ENCODE measurements around the gene C10orf71. TPM values are rescaled to one million over a fixed set of nuclear protein-coding genes. Genes with fewer than 3 reads are reported as not detected.

C10orf71 gene
- 4.5 and 6.6 TPM in 2 replicates for total RNA-seq (2014; rRNA removed; shearing (Covaris generic))

DNA sequence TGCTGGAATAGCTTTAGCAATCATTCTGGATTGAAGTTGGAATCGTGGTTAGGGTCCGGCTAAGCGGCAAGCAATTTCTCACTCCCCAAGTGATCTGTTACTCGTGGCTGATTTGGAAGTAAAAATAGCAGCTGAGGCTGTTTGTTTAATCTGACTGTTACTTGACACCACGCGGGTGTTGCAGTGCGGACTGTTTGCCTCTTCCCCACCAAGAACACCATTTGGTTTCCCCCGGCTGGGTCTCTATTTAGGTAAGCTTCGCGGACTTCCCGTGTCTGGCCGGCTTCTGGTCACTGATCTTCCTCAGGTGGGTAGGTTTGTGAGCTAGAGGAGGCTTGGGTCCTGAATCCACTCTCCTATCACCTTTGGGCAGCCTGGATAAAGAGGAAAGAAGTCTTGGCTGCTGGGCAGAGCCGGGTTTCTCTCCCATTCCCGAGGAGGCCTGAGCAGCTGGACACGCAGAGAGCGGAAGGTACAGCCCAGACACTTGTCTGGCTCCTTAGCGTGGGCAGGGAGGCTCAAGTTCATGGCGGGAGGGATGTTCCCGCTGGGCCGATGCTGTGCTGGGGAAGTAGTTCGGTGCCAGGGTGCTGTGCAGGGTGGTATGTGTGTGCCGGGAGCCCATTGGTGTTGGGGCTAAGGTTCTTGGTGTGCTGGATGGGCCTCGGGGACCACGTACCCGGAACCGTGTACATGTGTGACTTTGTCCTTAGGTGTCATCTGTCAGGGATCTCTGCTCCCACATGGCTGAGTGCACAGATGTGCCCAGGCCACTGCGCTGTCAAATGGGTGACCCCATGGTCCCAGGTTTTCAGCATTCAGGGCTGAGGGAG, at the start of gene C10orf71:
TSS of gene C10orf71 (plus strand) at position 188 of the 833 bp plus-strand sequence. CDS start 23,376 bp downstream, outside the sequence.
- Histone ChIP-seq H3K4me3 (peak within 1 kb of the TSS; percentile 75), H3K4me1 (peaks cover 30% of the 10 kb centered on the region), H3K36me3 (peaks cover 3% of the 10 kb centered on the region; the same call in 1 of the 2 replicates), H3K27ac (peak within 1 kb of the TSS; percentile 92), H3K9me3 (replicated peaks) (no peaks in the 10 kb centered on the region), H3K27me3 (no peaks in the 10 kb centered on the region)
- peak; percentile 67 to 82 for DNase-seq

- no peak for DNase-seq
- Histone ChIP-seq H3K4me3 (no peak overlapping the region), H3K4me1 (no peaks in the 10 kb centered on the region), H3K9me3 (replicated peaks) (no peaks in the 10 kb centered on the region), H3K36me3 (no peaks in the 10 kb centered on the region), H3K27ac (no peak overlapping the region), H3K27me3 (no peaks in the 10 kb centered on the region)
Measured at GRCh38 chr10:49252313-49253034, 46.5 kb upstream of the C10orf71 start.

DNA sequence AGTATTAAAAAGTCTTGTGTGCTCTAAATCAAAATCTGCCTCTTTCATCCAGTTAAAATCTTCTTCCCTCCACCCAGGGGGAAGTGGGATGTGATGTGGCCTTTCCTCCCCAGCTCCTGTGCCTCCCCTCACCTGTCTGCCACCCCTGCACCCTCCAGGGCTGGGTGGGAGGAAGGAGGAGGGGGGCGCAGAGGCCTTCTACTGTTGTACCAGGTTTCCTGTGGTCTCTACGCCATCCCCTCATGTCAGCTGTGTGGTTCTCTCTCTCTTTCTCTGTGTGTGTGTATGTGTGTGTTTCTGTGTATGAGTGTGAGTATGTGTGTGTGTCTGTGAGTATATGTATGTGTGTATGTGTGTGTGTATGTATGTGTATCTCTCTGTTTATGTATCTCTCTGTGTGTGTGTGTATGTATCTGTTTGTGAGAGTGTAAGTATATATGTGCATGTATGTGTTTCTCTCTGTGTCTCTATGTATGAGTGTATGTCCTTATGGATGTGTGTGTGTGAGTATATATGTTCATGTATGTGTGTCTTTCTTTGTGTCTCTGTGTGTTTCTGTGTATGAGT, 45.5 kb upstream of the C10orf71 start:
- DNase-seq = no peak
- Histone ChIP-seq H3K27ac (no peak overlapping the region), H3K4me1 (no peaks in the 10 kb centered on the region), H3K9me3 (replicated peaks) (no peaks in the 10 kb centered on the region), H3K36me3 (no peaks in the 10 kb centered on the region), H3K4me3 (no peak overlapping the region), H3K27me3 (no peaks in the 10 kb centered on the region)

- Histone ChIP-seq H3K9me3 (replicated peaks) (no peaks in the 10 kb centered on the region), H3K4me3 (no peak overlapping the region), H3K27ac (no peak overlapping the region), H3K36me3 (no peaks in the 10 kb centered on the region), H3K27me3 (no peaks in the 10 kb centered on the region), H3K4me1 (no peaks in the 10 kb centered on the region)
- DNase-seq = no peak
Measured at GRCh38 chr10:49254150-49254549, 44.8 kb upstream of the C10orf71 start.

GRCh38 chr10:49254556-49255318, 44.2 kb upstream of the C10orf71 start:
- H3K36me3 ChIP-seq = no peaks in the 10 kb centered on the region
- H3K9me3 ChIP-seq (replicated peaks) = no peaks in the 10 kb centered on the region
- no peak overlapping the region for H3K27ac ChIP-seq
- H3K4me1 ChIP-seq = no peaks in the 10 kb centered on the region
- H3K27me3 ChIP-seq = no peaks in the 10 kb centered on the region
- H3K4me3 ChIP-seq = no peak overlapping the region
- DNase-seq = peak in 1 of 2 experiments; percentile 19

- no peaks in the 10 kb centered on the region for H3K9me3 ChIP-seq (replicated peaks)
- H3K4me1 ChIP-seq = no peaks in the 10 kb centered on the region
- H3K27me3 ChIP-seq = no peaks in the 10 kb centered on the region
- no peak overlapping the region for H3K27ac ChIP-seq
- H3K4me3 ChIP-seq = no peak overlapping the region
- no peak for DNase-seq
- no peaks in the 10 kb centered on the region for H3K36me3 ChIP-seq
Measured at GRCh38 chr10:49255883-49256282, 43.1 kb upstream of the C10orf71 start.

DNA sequence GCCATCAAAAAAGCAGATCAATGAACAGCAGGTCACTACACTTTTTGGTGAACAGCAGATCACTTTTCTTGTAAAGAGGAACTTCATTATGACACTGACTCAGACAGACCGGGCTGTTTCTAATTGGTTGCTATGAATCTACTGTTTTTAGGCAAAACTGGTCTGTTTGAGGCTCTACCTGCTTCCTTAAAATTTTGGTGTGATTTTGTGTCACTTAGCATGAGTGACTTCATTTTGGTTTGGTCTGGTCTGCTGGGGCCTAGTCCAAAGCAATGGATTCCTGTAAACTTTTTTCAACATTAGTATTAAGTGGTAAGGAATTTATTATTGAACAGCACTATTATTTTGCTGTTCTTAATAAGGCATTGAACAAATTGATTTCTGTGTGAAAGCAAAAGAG, 41.8 kb upstream of the C10orf71 start:
- H3K4me3 ChIP-seq = no peak overlapping the region
- H3K9me3 ChIP-seq (replicated peaks) = no peaks in the 10 kb centered on the region
- no peak overlapping the region for H3K27ac ChIP-seq
- no peaks in the 10 kb centered on the region for H3K27me3 ChIP-seq
- no peaks in the 10 kb centered on the region for H3K4me1 ChIP-seq
- H3K36me3 ChIP-seq = no peaks in the 10 kb centered on the region
- no peak for DNase-seq

GRCh38 chr10:49257626-49258349, 41.2 kb upstream of the C10orf71 start:
- no peak overlapping the region for H3K4me3 ChIP-seq
- no peaks in the 10 kb centered on the region for H3K9me3 ChIP-seq (replicated peaks)
- H3K4me1 ChIP-seq = no peaks in the 10 kb centered on the region
- no peak for DNase-seq
- H3K36me3 ChIP-seq = no peaks in the 10 kb centered on the region
- no peaks in the 10 kb centered on the region for H3K27me3 ChIP-seq
- no peak overlapping the region for H3K27ac ChIP-seq

DNA sequence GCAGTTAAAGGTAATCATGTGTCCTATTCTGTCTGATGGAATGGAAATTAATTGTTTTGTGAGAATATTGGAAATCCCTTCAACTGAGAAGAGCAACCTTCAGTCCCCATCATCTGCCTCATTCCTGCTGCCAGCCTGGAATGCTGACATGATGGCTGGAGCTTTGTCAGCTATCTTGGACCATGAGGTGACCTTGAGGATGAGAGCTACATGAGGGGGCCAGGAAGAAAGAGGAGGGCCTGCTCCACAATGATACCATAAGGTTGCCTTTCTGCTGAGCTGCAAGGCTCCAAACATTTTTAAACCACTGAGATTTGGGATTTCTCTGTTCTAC, 40.7 kb upstream of the C10orf71 start:
- H3K4me1 ChIP-seq = no peaks in the 10 kb centered on the region
- no peaks in the 10 kb centered on the region for H3K9me3 ChIP-seq (replicated peaks)
- H3K4me3 ChIP-seq = no peak overlapping the region
- no peak overlapping the region for H3K27ac ChIP-seq
- DNase-seq = no peak
- H3K36me3 ChIP-seq = no peaks in the 10 kb centered on the region
- no peaks in the 10 kb centered on the region for H3K27me3 ChIP-seq

GRCh38 chr10:49260644-49261296, 38.2 kb upstream of the C10orf71 start:
- H3K4me1 ChIP-seq = no peaks in the 10 kb centered on the region
- no peak overlapping the region for H3K4me3 ChIP-seq
- no peaks in the 10 kb centered on the region for H3K27me3 ChIP-seq
- H3K36me3 ChIP-seq = no peaks in the 10 kb centered on the region
- no peak overlapping the region for H3K27ac ChIP-seq
- no peaks in the 10 kb centered on the region; the same call in 1 of the 2 replicates for H3K9me3 ChIP-seq (replicated peaks)
- DNase-seq = no peak

DNA sequence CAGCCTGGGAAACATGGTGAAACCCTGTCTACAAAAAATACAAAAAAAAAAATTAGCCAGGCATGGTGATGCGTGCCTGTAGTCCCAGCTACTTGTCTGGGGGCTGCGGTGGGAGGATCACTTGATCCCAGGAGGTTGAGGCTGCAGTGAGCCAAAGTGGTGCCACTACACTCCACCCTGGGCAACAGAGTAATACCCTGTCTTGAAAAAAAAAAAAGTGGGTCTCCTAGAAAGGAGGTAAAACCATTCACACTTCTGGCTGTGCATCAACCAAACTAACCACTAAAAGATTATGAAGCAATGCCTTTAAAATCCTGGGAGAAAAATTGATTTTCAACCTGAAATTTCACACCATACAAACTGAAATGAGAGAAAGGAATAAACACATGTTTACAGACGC, 35.4 kb upstream of the C10orf71 start:
- DNase-seq = no peak
- H3K9me3 ChIP-seq (replicated peaks) = no peaks in the 10 kb centered on the region; the same call in 1 of the 2 replicates
- H3K36me3 ChIP-seq = no peaks in the 10 kb centered on the region
- H3K27ac ChIP-seq = no peak overlapping the region
- H3K4me3 ChIP-seq = no peak overlapping the region
- H3K27me3 ChIP-seq = no peaks in the 10 kb centered on the region
- no peaks in the 10 kb centered on the region for H3K4me1 ChIP-seq

- Histone ChIP-seq H3K4me1 (no peaks in the 10 kb centered on the region), H3K36me3 (no peaks in the 10 kb centered on the region), H3K9me3 (replicated peaks) (no peaks in the 10 kb centered on the region; the same call in 1 of the 2 replicates), H3K27ac (no peak overlapping the region), H3K4me3 (no peak overlapping the region), H3K27me3 (no peaks in the 10 kb centered on the region)
- DNase-seq = no peak
Measured at GRCh38 chr10:49264177-49264677, 34.7 kb upstream of the C10orf71 start.

DNA sequence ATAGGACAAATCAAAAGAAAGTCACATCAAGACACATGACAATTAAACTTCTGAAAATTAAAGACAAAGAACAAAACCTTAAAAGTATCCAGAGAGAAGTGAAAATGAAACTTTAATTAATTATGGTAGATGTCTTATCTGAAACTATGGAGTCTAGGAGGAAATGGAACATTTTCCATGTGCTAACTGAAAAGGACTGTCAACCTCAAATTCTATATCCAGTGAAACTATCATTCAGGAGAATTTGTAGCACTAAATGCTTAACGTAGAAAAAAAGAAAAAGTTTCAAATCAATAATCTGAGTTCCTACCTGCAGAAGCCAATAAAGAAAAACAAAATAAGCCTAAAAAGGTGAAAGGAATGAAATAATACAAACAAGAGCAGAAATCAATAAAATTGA, 33.1 kb upstream of the C10orf71 start:
- Histone ChIP-seq H3K27me3 (no peaks in the 10 kb centered on the region), H3K9me3 (replicated peaks) (no peaks in the 10 kb centered on the region; the same call in 1 of the 2 replicates), H3K36me3 (no peaks in the 10 kb centered on the region), H3K4me3 (no peak overlapping the region), H3K27ac (no peak overlapping the region), H3K4me1 (no peaks in the 10 kb centered on the region; the same call in 1 of the 2 replicates)
- no peak for DNase-seq

Data from SJCRH30 (cell line).